Measurements from ENCODE around the gene OLIG2. TPM values are rescaled to one million over a fixed set of nuclear protein-coding genes. Genes with fewer than 3 reads are reported as not detected.

Gene OLIG2
- total RNA-seq, 2 donors from 2014 or later, result 0.53 TPM; not detected in 1

- peaks cover 42% of the 10 kb centered on the region for H3K4me1 Mint-ChIP-seq
- DNase-seq, result no peak
- Histone ChIP-seq H3K27me3 (ENCODE audit: control insufficient read depth, insufficient read depth, low read length, poor library complexity, severe bottlenecking) (peaks cover 34% of the 10 kb centered on the region), H3K9ac (ENCODE audit: extremely low read depth, low read length, poor library complexity, severe bottlenecking) (no peak overlapping the region), H3K36me3 (ENCODE audit: control insufficient read depth, insufficient read depth, low read length) (no peaks in the 10 kb centered on the region), H3K9me3 (ENCODE audit: control insufficient read depth, low read length) (no peaks in the 10 kb centered on the region), H3K4me3 (ENCODE audit: low read length) (no peak overlapping the region), H3K27ac (ENCODE audit: low read depth, low read length) (no peak overlapping the region), H3K4me1 (ENCODE audit: control insufficient read depth, insufficient read depth, low read length) (peaks cover 16% of the 10 kb centered on the region)
- 70 to 86% methylated on average over 3 to 11 of the region's 11 CpGs for WGBS, 2 experiments (ENCODE audit: insufficient coverage in 1 of 2, insufficient read length in 1 of 2)
- H3K27ac Mint-ChIP-seq, result peak overlapping the region; percentile 30
- H3K9me3 Mint-ChIP-seq, result no peaks in the 10 kb centered on the region
- peaks cover 48% of the 10 kb centered on the region for H3K27me3 Mint-ChIP-seq (ENCODE audit: insufficient read depth)
- no peak for TF ChIP-seq CTCF (conservative IDR thresholded peaks at IDR 0.05)
- no peaks in the 10 kb centered on the region for H3K36me3 Mint-ChIP-seq (ENCODE audit: low read depth)
- no peak overlapping the region for H3K4me3 Mint-ChIP-seq
These were observed 51.0 kb downstream of the OLIG2 start for GRCh38 chr21:33076600-33077329.

Other genes starting within 250 kb of the OLIG2 start
- gene OLIG1, start 44.2 kb downstream of the OLIG2 start, total RNA-seq, result under 1 TPM in 1 of 2 donors, not detected in 1; 0.48 TPM
- 10 to 100 TPM; 14.1 to 27.7 TPM for gene IFNAR2, start 204.0 kb downstream of the OLIG2 start, total RNA-seq
- gene IL10RB, start 240.4 kb downstream of the OLIG2 start, total RNA-seq, result 1 to 10 TPM; 4.1 to 5.3 TPM

Measured in endodermal cell (in vitro differentiated cells).